Panc1 (cell line): ENCODE data around the gene NSD2. TPM values are rescaled to one million over a fixed set of nuclear protein-coding genes. Genes with fewer than 3 reads are reported as not detected.
"Not testable (repeated sequence)": the region's sequence is repeated elsewhere in the genome, so short reads cannot be mapped to it uniquely, and the experiment has no call there.

ENCODE experiments used
- ATAC-seq: fragments of 200-7000 bp; cut with Tn5 transposase; 2 replicates; pipeline ENCODE4 v1.9.1; 2020; ENCODE audit warnings: mild to moderate bottlenecking, moderate library complexity
- BruUV-seq: library from RNA; stranded (reverse); fragments of 400-500 nt; replicated peaks from 2 replicates; lab custom pipeline; 2021; lab: Mats Ljungman, UMichigan
- CTCF ChIA-PET: fragments of 300-600 bp; sonication (Branson Sonifier 250); formaldehyde crosslinking; loops from one replicate; lab custom pipeline; 2022; ENCODE audit warnings: antibody characterized with exemption; lab: Charles Lee
- POLR2A ChIA-PET: fragments of 300-600 bp; sonication (Branson Sonifier 250); formaldehyde crosslinking; loops from one replicate; lab custom pipeline; 2022; ENCODE audit warnings: antibody characterized with exemption; lab: Charles Lee
- DNase-seq: peaks from one replicate; pipeline ENCODE4 v3.0.0-alpha.2; 2010; ENCODE audit warnings: low read depth, low spot score
- H3K27ac ChIP-seq: 2 replicates; pipeline ENCODE4 v1.5.1; 2011; ENCODE audit warnings: mild to moderate bottlenecking, low read length, inconsistent platforms
- H3K27me3 ChIP-seq: fragments of 200-500 bp; sonication (Bioruptor generic); 2 replicates; pipeline ENCODE4 v1.6.0; 2014; ENCODE audit warnings: low read length, inconsistent platforms; ENCODE audit not compliant: control insufficient read depth, insufficient read depth
- H3K36me3 ChIP-seq: fragments of 200-500 bp; sonication (Bioruptor generic); 2 replicates; pipeline ENCODE4 v1.5.1; 2014; ENCODE audit warnings: inconsistent platforms, mild to moderate bottlenecking, low read length, moderate library complexity; ENCODE audit not compliant: control insufficient read depth, insufficient read depth
- H3K4me1 ChIP-seq: 2 replicates; pipeline ENCODE4 v1.5.1; 2011; ENCODE audit warnings: inconsistent platforms, mild to moderate bottlenecking, low read length, moderate library complexity; ENCODE audit not compliant: control insufficient read depth, insufficient read depth
- H3K4me3 ChIP-seq, 2 experiments: 2 replicates each; pipeline ENCODE4 v1.5.1; 2011 to 2012; ENCODE audit warnings: low read depth in 2 of 2, low read length in 2 of 2, mild to moderate bottlenecking in 2 of 2, inconsistent platforms in 1 of 2, moderate library complexity in 1 of 2
- H3K9me3 ChIP-seq: fragments of 200-500 bp; sonication (Bioruptor generic); 2 replicates; pipeline ENCODE4 v1.5.1; 2014; ENCODE audit warnings: low read depth, mild to moderate bottlenecking, inconsistent platforms, low read length, moderate library complexity; ENCODE audit not compliant: control insufficient read depth, insufficient read depth
- POLR2AphosphoS5 ChIP-seq: IDR thresholded peaks from 2 replicates; pipeline ENCODE4 v1.6.1; 2012; ENCODE audit warnings: mild to moderate bottlenecking, low read depth, low read length, moderate library complexity
- SIN3A ChIP-seq: IDR thresholded peaks from 2 replicates; pipeline ENCODE4 v1.6.1; 2012; ENCODE audit warnings: low read depth, mild to moderate bottlenecking, low read length, moderate library complexity, borderline replicate concordance; ENCODE audit not compliant: insufficient read depth
- TCF7L2 ChIP-seq: IDR thresholded peaks from 2 replicates; pipeline ENCODE4 v1.6.1; 2011; ENCODE audit warnings: mild to moderate bottlenecking, low read depth, low read length, inconsistent platforms
- in situ Hi-C: cut with HindIII; loops from 2 replicates; pipeline ENCODE4 v1.10.0; 2016; ENCODE audit warnings: low sequenced_read_pairs, low pct_unique_long_range_greater_than_20kb
- intact Hi-C: fragments of 100-400 bp; cut with micrococcal nuclease; formaldehyde crosslinking; loops from one replicate; pipeline ENCODE4 v1.10.0; 2022; ENCODE audit not compliant: unreplicated experiment
- total RNA-seq: library from RNA; stranded (reverse); gene quantifications from one replicate; pipeline ENCODE4 v1.2.1, GENCODE V29; 2021; ENCODE audit not compliant: unreplicated experiment
- TF ChIP-seq, protein P1 (sequence below): fragments of 450-650 bp; IDR thresholded peaks from 2 replicates; pipeline ENCODE4 v1.5.1; 2017; ENCODE audit warnings: mild to moderate bottlenecking
- TF ChIP-seq, protein P2 (sequence below), 2 experiments: IDR thresholded peaks; 2 replicates each; pipeline ENCODE4 v1.6.1; 2011 to 2012; ENCODE audit warnings: low read depth in 2 of 2, control low read depth in 1 of 2, low read length in 1 of 2, mild to moderate bottlenecking in 1 of 2, moderate library complexity in 1 of 2; ENCODE audit not compliant: insufficient read depth in 1 of 2

NSD2 gene
- total RNA-seq, 1 experiment from 2014 or later: 116 TPM

DNA sequence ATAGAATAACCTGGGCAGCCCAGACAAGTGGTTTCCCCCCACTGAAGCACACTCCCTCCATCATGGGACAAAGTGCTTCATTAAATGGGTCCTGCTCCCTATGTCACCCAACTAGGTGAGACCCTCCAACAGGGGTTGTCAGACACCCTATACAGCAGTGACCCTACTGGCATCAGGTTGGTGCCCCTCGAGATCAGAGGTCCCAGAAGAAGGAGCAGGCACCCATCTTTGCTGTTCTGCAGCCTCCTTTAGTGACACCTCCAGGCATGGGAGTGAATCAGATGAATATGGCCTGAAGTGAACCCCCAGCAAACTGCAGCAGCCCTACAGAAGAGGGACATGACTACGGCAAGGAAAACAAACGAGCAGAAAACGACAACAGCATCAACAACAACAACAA is 126.5 kb downstream of the NSD2 start:
- no peaks in the 10 kb centered on the region for H3K4me1 ChIP-seq
- CTCF ChIA-PET: no interaction called here
- intact Hi-C loops: no loop called here
- H3K27ac ChIP-seq: no peak overlapping the region
- POLR2A ChIA-PET: no interaction called here
- in situ Hi-C loops: no loop called here
- no peaks in the 10 kb centered on the region for H3K36me3 ChIP-seq
- no peak for TF ChIP-seq TCF7L2
- no peak for TF ChIP-seq POLR2AphosphoS5
- TF ChIP-seq, protein P1, sequence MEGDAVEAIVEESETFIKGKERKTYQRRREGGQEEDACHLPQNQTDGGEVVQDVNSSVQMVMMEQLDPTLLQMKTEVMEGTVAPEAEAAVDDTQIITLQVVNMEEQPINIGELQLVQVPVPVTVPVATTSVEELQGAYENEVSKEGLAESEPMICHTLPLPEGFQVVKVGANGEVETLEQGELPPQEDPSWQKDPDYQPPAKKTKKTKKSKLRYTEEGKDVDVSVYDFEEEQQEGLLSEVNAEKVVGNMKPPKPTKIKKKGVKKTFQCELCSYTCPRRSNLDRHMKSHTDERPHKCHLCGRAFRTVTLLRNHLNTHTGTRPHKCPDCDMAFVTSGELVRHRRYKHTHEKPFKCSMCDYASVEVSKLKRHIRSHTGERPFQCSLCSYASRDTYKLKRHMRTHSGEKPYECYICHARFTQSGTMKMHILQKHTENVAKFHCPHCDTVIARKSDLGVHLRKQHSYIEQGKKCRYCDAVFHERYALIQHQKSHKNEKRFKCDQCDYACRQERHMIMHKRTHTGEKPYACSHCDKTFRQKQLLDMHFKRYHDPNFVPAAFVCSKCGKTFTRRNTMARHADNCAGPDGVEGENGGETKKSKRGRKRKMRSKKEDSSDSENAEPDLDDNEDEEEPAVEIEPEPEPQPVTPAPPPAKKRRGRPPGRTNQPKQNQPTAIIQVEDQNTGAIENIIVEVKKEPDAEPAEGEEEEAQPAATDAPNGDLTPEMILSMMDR: no peak
- TF ChIP-seq SIN3A: no peak
- TF ChIP-seq, protein P2, sequence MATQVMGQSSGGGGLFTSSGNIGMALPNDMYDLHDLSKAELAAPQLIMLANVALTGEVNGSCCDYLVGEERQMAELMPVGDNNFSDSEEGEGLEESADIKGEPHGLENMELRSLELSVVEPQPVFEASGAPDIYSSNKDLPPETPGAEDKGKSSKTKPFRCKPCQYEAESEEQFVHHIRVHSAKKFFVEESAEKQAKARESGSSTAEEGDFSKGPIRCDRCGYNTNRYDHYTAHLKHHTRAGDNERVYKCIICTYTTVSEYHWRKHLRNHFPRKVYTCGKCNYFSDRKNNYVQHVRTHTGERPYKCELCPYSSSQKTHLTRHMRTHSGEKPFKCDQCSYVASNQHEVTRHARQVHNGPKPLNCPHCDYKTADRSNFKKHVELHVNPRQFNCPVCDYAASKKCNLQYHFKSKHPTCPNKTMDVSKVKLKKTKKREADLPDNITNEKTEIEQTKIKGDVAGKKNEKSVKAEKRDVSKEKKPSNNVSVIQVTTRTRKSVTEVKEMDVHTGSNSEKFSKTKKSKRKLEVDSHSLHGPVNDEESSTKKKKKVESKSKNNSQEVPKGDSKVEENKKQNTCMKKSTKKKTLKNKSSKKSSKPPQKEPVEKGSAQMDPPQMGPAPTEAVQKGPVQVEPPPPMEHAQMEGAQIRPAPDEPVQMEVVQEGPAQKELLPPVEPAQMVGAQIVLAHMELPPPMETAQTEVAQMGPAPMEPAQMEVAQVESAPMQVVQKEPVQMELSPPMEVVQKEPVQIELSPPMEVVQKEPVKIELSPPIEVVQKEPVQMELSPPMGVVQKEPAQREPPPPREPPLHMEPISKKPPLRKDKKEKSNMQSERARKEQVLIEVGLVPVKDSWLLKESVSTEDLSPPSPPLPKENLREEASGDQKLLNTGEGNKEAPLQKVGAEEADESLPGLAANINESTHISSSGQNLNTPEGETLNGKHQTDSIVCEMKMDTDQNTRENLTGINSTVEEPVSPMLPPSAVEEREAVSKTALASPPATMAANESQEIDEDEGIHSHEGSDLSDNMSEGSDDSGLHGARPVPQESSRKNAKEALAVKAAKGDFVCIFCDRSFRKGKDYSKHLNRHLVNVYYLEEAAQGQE (IDR thresholded peaks at IDR 0.05; ENCODE audit: insufficient read depth in 1 of 2, low read depth in 2 of 2, low read length in 1 of 2): no peak
- H3K4me3 ChIP-seq: no peak overlapping the region
- BruUV-seq: no TSS peak
- ATAC-seq: no peak
- no peak for DNase-seq
- no peaks in the 10 kb centered on the region for H3K9me3 ChIP-seq
- no peaks in the 10 kb centered on the region for H3K27me3 ChIP-seq

DNA sequence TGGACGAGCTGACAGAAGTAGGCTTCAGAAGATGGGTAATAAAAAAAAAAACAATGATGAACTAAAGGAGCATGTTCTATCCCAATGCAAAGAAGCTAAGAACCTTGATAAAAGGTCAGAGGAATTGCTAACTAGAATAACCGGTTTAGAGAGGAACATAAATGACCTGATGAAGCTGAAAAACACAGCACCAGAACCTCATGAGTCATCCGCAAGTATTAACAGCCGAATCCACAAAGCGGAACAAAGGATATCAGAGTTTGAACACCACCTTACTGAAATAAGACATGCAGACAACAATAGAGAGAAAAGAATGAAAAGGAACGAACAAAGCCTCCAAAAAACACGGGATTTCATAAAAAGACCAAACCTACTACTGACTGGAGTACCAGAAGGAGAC is 127.1 kb downstream of the NSD2 start:
- no peaks in the 10 kb centered on the region for H3K36me3 ChIP-seq
- DNase-seq (no peak), ATAC-seq (no peak)
- BruUV-seq: no TSS peak
- H3K27ac ChIP-seq: no peak overlapping the region
- no peaks in the 10 kb centered on the region for H3K9me3 ChIP-seq
- ChIA-PET CTCF (no interaction called here), POLR2A (no interaction called here)
- TF ChIP-seq, protein P2 (IDR thresholded peaks at IDR 0.05; ENCODE audit: insufficient read depth in 1 of 2, low read depth in 2 of 2, low read length in 1 of 2): no peak
- TF ChIP-seq SIN3A: no peak
- no peak for TF ChIP-seq TCF7L2
- no peak for TF ChIP-seq POLR2AphosphoS5
- TF ChIP-seq, protein P1: no peak
- in situ Hi-C loops: no loop called here
- no peaks in the 10 kb centered on the region for H3K27me3 ChIP-seq
- no peaks in the 10 kb centered on the region for H3K4me1 ChIP-seq
- H3K4me3 ChIP-seq: no peak overlapping the region
- intact Hi-C loops: no loop called here

DNA sequence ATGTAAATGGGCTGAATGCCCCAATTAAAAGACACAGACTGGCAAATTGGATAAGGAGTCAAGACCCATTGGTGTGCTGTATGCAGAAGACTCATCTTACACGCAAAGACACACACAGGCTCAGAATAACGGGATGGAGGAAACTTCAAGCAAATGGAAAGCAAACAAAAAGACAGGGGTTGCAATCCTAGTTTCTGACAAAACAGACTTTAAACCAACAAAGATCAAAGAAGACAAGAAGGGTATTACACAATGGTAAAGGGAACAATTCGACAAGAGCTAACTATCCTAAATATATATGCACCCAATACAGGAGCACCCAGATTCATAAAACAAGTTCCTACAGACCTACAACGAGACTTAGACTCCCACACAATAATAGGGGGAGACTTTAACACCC is 128.1 kb downstream of the NSD2 start:
- CTCF ChIA-PET, H3K4me3 ChIP-seq, DNase-seq, H3K9me3 ChIP-seq, ATAC-seq, H3K4me1 ChIP-seq, H3K36me3 ChIP-seq, H3K27me3 ChIP-seq, intact Hi-C loops, POLR2A ChIA-PET, BruUV-seq, in situ Hi-C loops, H3K27ac ChIP-seq: not testable (repeated sequence)

DNA sequence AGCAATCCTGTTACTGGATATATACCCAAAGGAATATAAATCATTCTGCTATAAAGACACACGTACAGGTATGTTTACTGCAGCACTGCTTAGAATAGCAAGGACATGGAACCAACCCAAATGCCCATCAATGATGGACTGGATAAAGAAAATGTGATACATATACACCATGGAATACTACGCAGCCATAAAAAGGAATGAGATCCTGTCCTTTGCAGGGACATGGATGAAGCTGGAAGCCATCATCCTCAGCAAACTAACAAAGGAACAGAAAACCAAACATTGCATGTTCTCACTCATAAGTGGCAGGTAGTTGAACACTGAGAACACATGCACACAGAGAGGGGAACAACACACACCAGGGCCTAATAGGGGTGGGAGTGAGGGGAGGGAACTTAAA is 132.2 kb downstream of the NSD2 start:
- POLR2A ChIA-PET: interaction anchor here (0.6 kb wide), 1 partner anchor 62 kb away, joined by 3 read pairs; no protein-coding TSS in a partner anchor
- in situ Hi-C loops, intact Hi-C loops, H3K4me1 ChIP-seq, DNase-seq, H3K4me3 ChIP-seq, CTCF ChIA-PET, H3K27me3 ChIP-seq, H3K27ac ChIP-seq, BruUV-seq, H3K36me3 ChIP-seq, ATAC-seq, H3K9me3 ChIP-seq: not testable (repeated sequence)
